Measurements from ENCODE around the gene AP1S1.

AP1S1 gene

DNA sequence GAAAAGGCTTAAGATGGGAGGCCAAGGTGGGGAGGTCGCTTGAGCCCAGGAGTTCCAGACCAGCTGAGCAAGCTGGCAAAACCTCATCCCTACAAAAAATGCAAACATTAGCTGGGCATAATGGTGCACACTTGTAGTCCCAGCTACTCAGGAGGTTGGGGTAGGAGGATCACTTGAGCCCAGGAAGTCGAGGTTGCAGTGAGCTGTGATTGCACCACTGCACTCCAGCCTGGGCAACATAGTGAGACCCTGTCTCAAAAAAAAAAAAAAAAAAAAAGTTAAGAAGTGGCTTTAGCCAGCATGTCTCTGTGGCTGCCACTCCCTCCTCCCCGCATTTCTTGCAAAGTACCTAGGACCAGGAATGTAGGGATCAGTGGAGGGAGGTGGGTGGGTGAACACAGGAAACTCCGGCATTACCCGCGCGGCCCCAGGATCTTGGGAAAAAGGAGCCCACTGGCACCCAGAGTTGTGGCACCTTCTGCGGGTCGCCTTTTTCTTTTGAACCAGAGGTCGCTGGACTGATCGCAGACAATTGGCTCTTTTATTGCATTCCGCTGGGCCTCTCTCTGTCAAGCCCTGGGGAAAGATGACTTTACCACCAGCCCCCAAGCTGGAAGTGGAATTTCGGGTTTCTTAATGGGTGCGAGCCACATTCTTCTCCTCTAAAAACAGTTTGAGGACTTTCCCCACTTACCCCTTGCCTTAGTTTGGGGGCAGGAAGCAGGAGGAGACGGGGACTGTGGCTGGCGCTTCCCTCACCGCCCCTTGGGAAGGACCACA lies 7.6 kb downstream of the AP1S1 start:
- DNase-seq (ENCODE audit: extremely low read depth, low read depth) = no peak
- TF ChIP-seq CTCF (IDR thresholded peaks at IDR 0.05; ENCODE audit: low read depth, low read length) = no peak

DNA sequence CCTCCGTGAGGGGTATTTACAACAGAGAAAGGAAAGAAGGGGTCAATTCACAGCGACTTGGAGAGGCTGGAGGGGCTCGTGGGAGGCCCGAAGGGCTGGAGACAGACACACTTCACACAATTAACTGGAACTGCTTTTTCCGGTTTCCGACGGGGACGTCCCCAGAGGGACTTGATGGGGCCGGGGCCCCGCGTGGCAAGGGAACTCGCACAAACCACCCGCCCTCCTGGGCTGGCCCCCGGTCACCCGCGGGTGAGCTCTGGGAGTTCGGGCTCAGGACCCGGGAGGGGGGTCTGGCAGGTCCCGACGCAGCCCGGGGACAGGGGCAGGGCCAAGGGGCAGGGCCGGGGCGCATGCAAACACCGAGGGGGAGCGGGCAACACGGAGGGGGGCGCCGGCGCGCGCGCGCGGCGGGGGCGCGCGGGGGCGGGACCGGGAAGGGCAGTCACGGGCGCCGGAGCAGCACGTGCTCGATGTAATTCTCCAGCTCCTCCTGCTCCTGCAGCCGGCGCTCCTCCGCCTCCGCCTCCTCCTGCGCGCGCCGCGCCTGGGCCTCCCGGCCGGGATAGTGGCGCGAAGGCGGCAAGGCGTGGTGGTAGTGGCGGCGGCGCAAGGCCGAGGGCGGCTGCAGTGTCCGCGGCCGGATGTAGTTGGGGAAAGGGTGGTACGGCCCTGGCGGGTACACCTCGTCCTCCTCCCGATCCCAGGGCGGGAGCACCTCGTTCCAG lies 8.4 kb downstream of the AP1S1 start:
- no peak for TF ChIP-seq CTCF (IDR thresholded peaks at IDR 0.05; ENCODE audit: low read depth, low read length)
- no peak for DNase-seq (ENCODE audit: extremely low read depth, low read depth)

- TF ChIP-seq CTCF (IDR thresholded peaks at IDR 0.05; ENCODE audit: low read depth, low read length) = no peak
- DNase-seq (ENCODE audit: extremely low read depth, low read depth) = no peak
These were observed 9.2 kb downstream of the AP1S1 start for GRCh38 chr7:101163279-101164070.

DNA sequence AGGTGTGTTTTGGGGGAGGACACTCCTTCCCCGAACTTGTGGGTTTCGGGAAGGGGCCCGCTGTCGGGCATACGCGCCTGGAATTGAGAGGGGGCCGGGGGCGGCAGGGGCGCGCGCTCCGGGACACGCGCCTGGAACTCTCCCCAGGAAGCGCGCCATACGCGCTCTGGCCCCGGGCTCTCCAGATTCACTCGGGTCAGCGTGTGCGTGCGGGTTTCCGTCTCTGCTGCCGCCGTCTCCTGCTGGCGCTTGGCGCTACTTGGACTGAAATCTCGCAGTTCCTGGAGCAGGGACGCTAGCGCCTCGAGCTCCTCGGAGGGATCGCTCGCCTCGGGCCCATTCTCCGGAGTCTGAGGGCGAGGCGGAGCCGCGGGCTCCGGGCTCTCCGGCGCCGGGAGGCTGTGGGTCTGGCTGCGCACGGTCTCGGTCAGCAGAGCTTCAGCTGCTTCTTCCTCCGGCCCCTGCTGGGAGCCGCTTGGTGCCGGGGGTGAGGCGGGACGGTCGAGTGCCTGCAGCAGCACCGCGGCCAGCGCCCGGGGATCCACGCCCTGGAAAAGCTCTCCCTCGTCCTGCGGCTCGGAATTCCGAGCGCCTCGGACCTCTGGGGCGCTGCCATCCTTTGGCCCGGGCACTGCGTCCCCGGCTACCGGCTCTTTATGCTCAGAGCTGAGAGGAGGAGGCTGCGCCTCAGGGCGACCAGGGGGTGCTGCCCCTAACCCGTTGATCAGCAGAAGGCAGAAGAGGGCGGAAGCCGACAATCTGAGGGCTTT lies 10.0 kb downstream of the AP1S1 start:
- no peak; the same call in 1 of the 2 replicates for TF ChIP-seq CTCF (IDR thresholded peaks at IDR 0.05; ENCODE audit: low read depth, low read length)
- DNase-seq (ENCODE audit: extremely low read depth, low read depth) = no peak

DNA sequence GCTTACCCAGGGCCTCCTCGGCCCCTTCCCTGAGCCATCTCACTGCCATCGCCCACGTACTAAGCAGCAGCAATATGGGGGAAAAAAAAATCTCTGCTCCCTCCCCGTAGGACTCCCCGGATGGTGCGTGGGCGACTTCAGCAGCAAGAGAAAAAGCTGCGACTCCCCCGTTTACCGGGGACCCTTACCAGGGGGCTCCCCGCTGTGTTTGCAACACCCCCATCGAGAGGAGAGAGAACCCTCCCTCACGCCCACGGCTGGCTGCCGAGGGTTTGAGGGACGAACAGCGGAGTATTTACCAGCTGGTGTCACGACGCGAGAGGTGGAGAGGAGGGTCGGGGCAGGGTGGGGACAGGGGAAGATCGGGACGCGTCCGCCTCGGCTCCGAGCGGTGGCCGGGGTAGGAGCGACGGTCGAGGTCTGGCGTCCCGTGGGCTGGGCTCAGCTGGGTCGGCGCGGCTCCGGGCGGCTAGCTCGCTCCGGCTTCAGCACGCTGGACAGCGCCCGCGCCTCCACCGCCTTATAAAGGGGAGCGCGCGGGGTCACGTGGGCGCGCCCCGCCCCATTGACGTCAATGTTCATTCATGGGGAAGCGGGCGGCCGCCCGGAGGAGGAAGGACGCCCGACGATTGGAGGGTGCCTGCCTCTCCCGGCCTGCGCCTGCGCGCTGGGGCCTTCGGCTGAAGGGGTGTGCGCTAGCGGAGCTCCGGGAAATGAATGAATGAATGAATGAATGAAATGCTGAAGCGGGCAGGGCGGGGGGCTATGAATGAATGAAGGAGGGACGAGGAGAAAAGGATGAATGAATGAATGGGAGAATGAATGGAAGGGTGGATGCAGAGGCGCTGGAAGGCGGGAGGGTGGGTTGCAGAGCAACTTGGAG lies 11.0 kb downstream of the AP1S1 start, which contains the start of gene VGF:
Gene VGF (minus strand): TSS at position 495 of the 883 bp plus-strand sequence. CDS start 726 bp downstream, outside the sequence.
- peak; percentile 80 for DNase-seq (ENCODE audit: extremely low read depth, low read depth)
- TF ChIP-seq CTCF (IDR thresholded peaks at IDR 0.05; ENCODE audit: low read depth, low read length) = no peak
